PC-3 (cell line): ENCODE measurements around the gene ACTN4. TPM values are rescaled to one million over a fixed set of nuclear protein-coding genes. Genes with fewer than 3 reads are reported as not detected.

Source experiments
- ATAC-seq: fragments of 200-7000 bp; cut with Tn5 transposase; 2 replicates; pipeline ENCODE4 v1.9.1; 2020; ENCODE audit warnings: mild to moderate bottlenecking, moderate library complexity
- BruUV-seq: library from RNA; stranded (reverse); fragments of 400-500 nt; replicated peaks from 2 replicates; lab custom pipeline; 2021; lab: Mats Ljungman, UMichigan
- CTCF ChIA-PET: fragments of 300-600 bp; sonication (Branson Sonifier 250); formaldehyde crosslinking; loops from one replicate; lab custom pipeline; 2022; ENCODE audit warnings: antibody characterized with exemption; lab: Charles Lee
- POLR2A ChIA-PET: fragments of 300-600 bp; sonication (Branson Sonifier 250); formaldehyde crosslinking; loops from one replicate; lab custom pipeline; 2022; ENCODE audit warnings: antibody characterized with exemption; ENCODE audit not compliant: unreplicated experiment; lab: Charles Lee
- DNase-seq: peaks from one replicate; pipeline ENCODE4 v3.0.0-alpha.2; 2015
- H2AFZ ChIP-seq: fragments of 300-600 bp; sonication (generic); 2 replicates; pipeline ENCODE4 v1.6.0; 2016; ENCODE audit warnings: antibody characterized with exemption, low read length
- H3F3A ChIP-seq: fragments of 300-600 bp; sonication (generic); one replicate; pipeline ENCODE4 v1.6.0; 2017; ENCODE audit warnings: antibody characterized with exemption, low read length, control low read depth, mild to moderate bottlenecking; ENCODE audit not compliant: unreplicated experiment
- H3K27ac ChIP-seq: fragments of 300-600 bp; sonication (generic); 2 replicates; pipeline ENCODE4 v1.5.1; 2016; ENCODE audit warnings: mild to moderate bottlenecking, low read length
- H3K27me3 ChIP-seq: fragments of 300-600 bp; sonication (generic); 2 replicates; pipeline ENCODE4 v1.6.1; 2016; ENCODE audit warnings: low read length, mixed read lengths
- H3K36me3 ChIP-seq: fragments of 300-600 bp; sonication (generic); 2 replicates; pipeline ENCODE4 v1.6.1; 2016; ENCODE audit warnings: low read depth, mixed run types, low read length, mixed read lengths
- H3K4me1 ChIP-seq: fragments of 300-600 bp; sonication (generic); 2 replicates; pipeline ENCODE4 v1.5.1; 2016; ENCODE audit warnings: low read length; ENCODE audit not compliant: insufficient read depth
- H3K4me2 ChIP-seq: fragments of 300-600 bp; sonication (generic); 2 replicates; pipeline ENCODE4 v1.6.0; 2016; ENCODE audit warnings: low read length
- H3K4me3 ChIP-seq: fragments of 300-600 bp; sonication (generic); 2 replicates; pipeline ENCODE4 v1.5.1; 2016; ENCODE audit warnings: mild to moderate bottlenecking, low read length, mixed read lengths
- H3K79me2 ChIP-seq: fragments of 300-600 bp; sonication (generic); 2 replicates; pipeline ENCODE4 v1.6.1; 2017; ENCODE audit warnings: low read length, mixed read lengths
- H3K9ac ChIP-seq: fragments of 300-600 bp; sonication (generic); 2 replicates; pipeline ENCODE4 v1.6.0; 2016; ENCODE audit warnings: mild to moderate bottlenecking, low read length
- H3K9me2 ChIP-seq: fragments of 300-600 bp; sonication (generic); replicated peaks from 2 replicates; pipeline ENCODE4 v1.6.1; 2016; ENCODE audit warnings: mixed run types, low read length, mixed read lengths
- H3K9me3 ChIP-seq: fragments of 300-600 bp; sonication (generic); 2 replicates; pipeline ENCODE4 v1.6.1; 2016; ENCODE audit warnings: low read length, mixed read lengths
- H4K20me1 ChIP-seq: fragments of 300-600 bp; sonication (generic); 2 replicates; pipeline ENCODE4 v1.6.1; 2016; ENCODE audit warnings: low read length, mixed read lengths
- EZH2 ChIP-seq: fragments of 300-600 bp; sonication (generic); IDR thresholded peaks from one replicate; pipeline ENCODE4 v1.6.1; 2017; ENCODE audit warnings: antibody characterized with exemption, mild to moderate bottlenecking, low read length; ENCODE audit not compliant: unreplicated experiment
- EZH2phosphoT487 ChIP-seq: fragments of 300-600 bp; sonication (generic); IDR thresholded peaks from 2 replicates; pipeline ENCODE4 v1.6.1; 2018; ENCODE audit warnings: mild to moderate bottlenecking, antibody characterized with exemption, low read length, borderline replicate concordance
- intact Hi-C: fragments of 100-400 bp; cut with micrococcal nuclease; formaldehyde crosslinking; loops from 2 replicates; pipeline ENCODE4 v1.9.0; 2023
- total RNA-seq: library from RNA; depleted of rRNA; stranded (reverse); fragments of >200 nt; gene quantifications from 2 replicates; pipeline ENCODE4 v1.2.3, GENCODE V29; 2014
- TF ChIP-seq, protein P1 (sequence below): fragments of 300-600 bp; sonication (generic); conservative IDR thresholded peaks from 2 replicates; pipeline ENCODE4 v1.5.1; 2017; ENCODE audit warnings: antibody characterized with exemption, low read depth, mild to moderate bottlenecking, low read length

Gene ACTN4
- total RNA-seq, 1 experiment from 2014 or later, result 397 TPM

DNA sequence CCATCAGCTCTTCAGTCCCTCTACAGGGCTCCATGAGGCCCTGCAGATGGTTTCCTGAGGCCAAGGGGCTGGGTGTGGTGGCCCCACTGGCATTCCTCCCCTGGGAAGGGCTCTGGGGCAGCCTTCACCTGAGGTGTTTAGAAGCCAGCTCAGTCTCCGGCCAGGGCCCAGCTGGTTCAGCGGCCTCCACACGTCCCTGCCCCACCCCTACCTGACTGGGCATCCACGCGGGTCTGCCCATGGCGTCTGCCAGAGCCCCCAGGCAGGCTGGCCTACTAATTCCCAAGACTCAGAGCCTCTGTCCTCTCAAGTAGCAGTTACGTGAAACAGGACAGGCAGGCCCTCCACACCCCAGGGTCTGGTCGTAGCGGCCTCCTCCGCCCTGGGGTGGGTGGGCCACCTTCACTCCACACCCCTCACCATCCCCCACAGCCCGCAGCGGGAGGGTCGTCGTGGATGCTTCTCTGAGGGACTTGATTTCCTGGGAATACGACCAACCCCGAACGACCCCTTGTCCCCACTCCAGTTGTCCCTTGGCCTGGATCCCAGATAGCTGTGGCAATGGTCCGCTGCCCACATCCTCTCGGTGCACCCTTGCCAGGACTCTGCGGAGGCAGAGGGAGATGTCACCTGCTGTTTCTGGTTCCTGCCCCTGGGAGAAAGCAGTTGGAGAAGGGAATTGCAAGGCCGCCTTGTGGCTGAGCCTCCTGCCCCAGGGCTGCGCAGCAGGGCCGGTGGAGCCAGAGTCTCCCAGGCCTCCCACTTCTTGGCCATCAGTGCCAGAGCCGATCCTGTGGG lies 72.5 kb downstream of the ACTN4 start:
- ChIA-PET CTCF (no interaction called here), POLR2A (no interaction called here)
- Histone ChIP-seq H3K4me3 (no peak overlapping the region), H2AFZ (no peak overlapping the region), H3F3A (no peaks in the 10 kb centered on the region), H3K27ac (peak overlapping the region; percentile 21; the same call in 1 of the 2 replicates), H3K79me2 (no peaks in the 10 kb centered on the region), H3K27me3 (no peaks in the 10 kb centered on the region), H4K20me1 (no peaks in the 10 kb centered on the region), H3K4me1 (no peaks in the 10 kb centered on the region), H3K36me3 (peaks cover 68% of the 10 kb centered on the region), H3K9ac (no peak overlapping the region), H3K4me2 (no peak overlapping the region), H3K9me2 (no peaks in the 10 kb centered on the region), H3K9me3 (no peaks in the 10 kb centered on the region)
- ATAC-seq, result peak; percentile 19; the same call in 1 of the 2 replicates
- intact Hi-C loops, result no loop called here
- no peak for TF ChIP-seq EZH2phosphoT487
- no peak for TF ChIP-seq EZH2
- TF ChIP-seq, protein P1, sequence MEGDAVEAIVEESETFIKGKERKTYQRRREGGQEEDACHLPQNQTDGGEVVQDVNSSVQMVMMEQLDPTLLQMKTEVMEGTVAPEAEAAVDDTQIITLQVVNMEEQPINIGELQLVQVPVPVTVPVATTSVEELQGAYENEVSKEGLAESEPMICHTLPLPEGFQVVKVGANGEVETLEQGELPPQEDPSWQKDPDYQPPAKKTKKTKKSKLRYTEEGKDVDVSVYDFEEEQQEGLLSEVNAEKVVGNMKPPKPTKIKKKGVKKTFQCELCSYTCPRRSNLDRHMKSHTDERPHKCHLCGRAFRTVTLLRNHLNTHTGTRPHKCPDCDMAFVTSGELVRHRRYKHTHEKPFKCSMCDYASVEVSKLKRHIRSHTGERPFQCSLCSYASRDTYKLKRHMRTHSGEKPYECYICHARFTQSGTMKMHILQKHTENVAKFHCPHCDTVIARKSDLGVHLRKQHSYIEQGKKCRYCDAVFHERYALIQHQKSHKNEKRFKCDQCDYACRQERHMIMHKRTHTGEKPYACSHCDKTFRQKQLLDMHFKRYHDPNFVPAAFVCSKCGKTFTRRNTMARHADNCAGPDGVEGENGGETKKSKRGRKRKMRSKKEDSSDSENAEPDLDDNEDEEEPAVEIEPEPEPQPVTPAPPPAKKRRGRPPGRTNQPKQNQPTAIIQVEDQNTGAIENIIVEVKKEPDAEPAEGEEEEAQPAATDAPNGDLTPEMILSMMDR, result no peak
- DNase-seq, result no peak
- BruUV-seq, result no TSS peak

DNA sequence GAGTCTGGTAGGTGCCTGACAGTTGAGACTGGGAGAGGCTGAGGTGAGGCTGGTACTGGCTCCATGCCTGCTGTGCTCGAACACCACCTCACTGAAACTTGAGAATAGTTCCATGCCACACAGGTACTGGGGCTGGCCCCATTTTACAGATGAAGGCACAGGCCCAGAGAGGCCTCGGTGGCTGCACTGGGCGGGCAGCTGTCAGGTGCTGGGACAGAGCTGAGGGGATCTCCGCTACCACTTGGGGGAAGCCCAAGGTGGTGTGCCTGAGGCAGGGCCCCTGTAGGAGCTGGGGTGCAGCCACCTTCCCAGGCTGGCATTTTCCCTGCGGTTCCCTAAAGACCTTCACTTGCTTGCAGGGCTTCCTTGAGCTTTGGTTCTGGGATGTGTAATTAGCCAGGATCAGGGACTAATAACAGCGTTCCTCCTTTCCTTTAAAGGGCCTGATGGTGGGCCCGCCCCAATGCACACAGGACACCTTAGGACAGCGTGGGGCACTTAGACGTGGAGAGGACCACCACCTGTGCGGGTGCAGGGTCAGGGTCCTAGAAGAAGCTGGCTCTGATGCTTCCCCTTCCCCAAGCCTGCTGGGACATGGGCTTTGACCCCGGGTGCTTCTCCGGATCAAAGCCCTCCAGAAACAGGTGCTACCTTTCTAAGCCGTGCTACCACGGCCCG lies 73.2 kb downstream of the ACTN4 start:
- no peaks in the 10 kb centered on the region for H3K9me3 ChIP-seq
- no peaks in the 10 kb centered on the region for H3K9me2 ChIP-seq
- ChIA-PET POLR2A (no interaction called here), CTCF (no interaction called here)
- H3K36me3 ChIP-seq, result peaks cover 71% of the 10 kb centered on the region
- no peaks in the 10 kb centered on the region for H3K79me2 ChIP-seq
- H3K9ac ChIP-seq, result no peak overlapping the region
- H2AFZ ChIP-seq, result no peak overlapping the region
- no peak overlapping the region for H3K27ac ChIP-seq
- no peaks in the 10 kb centered on the region for H3K27me3 ChIP-seq
- H3K4me1 ChIP-seq, result no peaks in the 10 kb centered on the region
- DNase-seq (no peak), ATAC-seq (no peak)
- H3K4me2 ChIP-seq, result no peak overlapping the region
- BruUV-seq, result no TSS peak
- H3F3A ChIP-seq, result no peaks in the 10 kb centered on the region
- H3K4me3 ChIP-seq, result no peak overlapping the region
- no peaks in the 10 kb centered on the region for H4K20me1 ChIP-seq
- intact Hi-C loops, result no loop called here
- TF ChIP-seq EZH2phosphoT487 (no peak), EZH2 (no peak)
- TF ChIP-seq, protein P1, result no peak

- DNase-seq, result no peak
- no peaks in the 10 kb centered on the region for H3K79me2 ChIP-seq
- intact Hi-C loops, result no loop called here
- H3K9ac ChIP-seq, result no peak overlapping the region
- no peaks in the 10 kb centered on the region for H3K9me2 ChIP-seq
- BruUV-seq, result no TSS peak
- no peaks in the 10 kb centered on the region for H4K20me1 ChIP-seq
- POLR2A ChIA-PET, result no interaction called here
- no peak overlapping the region for H2AFZ ChIP-seq
- no peak for TF ChIP-seq EZH2phosphoT487
- TF ChIP-seq, protein P1, result no peak
- TF ChIP-seq EZH2, result no peak
- no peaks in the 10 kb centered on the region for H3K27me3 ChIP-seq
- no peaks in the 10 kb centered on the region for H3K4me1 ChIP-seq
- ATAC-seq, result no peak
- H3K27ac ChIP-seq, result no peak overlapping the region
- no peaks in the 10 kb centered on the region for H3K9me3 ChIP-seq
- H3K4me2 ChIP-seq, result no peak overlapping the region
- no peak overlapping the region for H3K4me3 ChIP-seq
- H3K36me3 ChIP-seq, result peaks cover 68% of the 10 kb centered on the region
- CTCF ChIA-PET, result no interaction called here
- H3F3A ChIP-seq, result no peaks in the 10 kb centered on the region
Measured at GRCh38 chr19:38721496-38721895, 74.0 kb downstream of the ACTN4 start.
